SK-N-SH (cell line): ENCODE measurements around the gene HNRNPM. TPM values are rescaled to one million over a fixed set of nuclear protein-coding genes. Genes with fewer than 3 reads are reported as not detected.

Source experiments
- CTCF ChIA-PET: fragments of 300-600, 350-600 bp; formaldehyde crosslinking; extraction: SDS; loops from one replicate; lab custom pipeline; 2021; lab: Yijun Ruan, JAX
- POLR2A ChIA-PET: fragments of 350-600 bp; sonication (Branson Sonifier 250); formaldehyde crosslinking; extraction: SDS; loops from one replicate; lab custom pipeline; 2020; ENCODE audit warnings: antibody characterized with exemption, inconsistent platforms; lab: Yijun Ruan, JAX
- DNase-seq: peaks from one replicate; pipeline ENCODE4 v3.0.0; 2012
- H2AFZ ChIP-seq: fragments of 200-600 bp; sonication (generic); 2 replicates; pipeline ENCODE4 v1.8.1; 2016; ENCODE audit warnings: antibody characterized with exemption, mild to moderate bottlenecking, low read depth
- H3F3A ChIP-seq: fragments of 200-600 bp; sonication (generic); replicated peaks from 2 replicates; pipeline ENCODE3; 2016; ENCODE audit warnings: antibody characterized with exemption, mild to moderate bottlenecking; ENCODE audit not compliant: insufficient read depth
- H3K27ac ChIP-seq, 2 experiments: fragments of 200-500 bp in 1 of 2; fragments of 200-600 bp in 1 of 2; sonication (Bioruptor generic) in 1 of 2; sonication (generic), shearing (Covaris generic) in 1 of 2; 2 replicates each; pipeline versions ENCODE4 v1.5.1 to v1.6.1; 2014 to 2016; ENCODE audit warnings: low read depth in 2 of 2, inconsistent platforms in 1 of 2, low read length in 1 of 2, mild to moderate bottlenecking in 1 of 2, mixed read lengths in 1 of 2
- H3K27me3 ChIP-seq: fragments of 200-600 bp; sonication (generic), shearing (Covaris generic); 2 replicates; pipeline ENCODE4 v1.6.1; 2016; ENCODE audit warnings: mixed run types; ENCODE audit not compliant: insufficient read depth
- H3K36me3 ChIP-seq, 2 experiments: fragments of 200-500 bp in 1 of 2; fragments of 200-600 bp in 1 of 2; sonication (Bioruptor generic) in 1 of 2; sonication (generic) in 1 of 2; replicated peaks in 1 of 2; 2 replicates each; pipeline versions ENCODE3 to v1.5.1; 2014 to 2016; ENCODE audit warnings: low read length in 1 of 2, mild to moderate bottlenecking in 1 of 2; ENCODE audit not compliant: insufficient read depth in 2 of 2, control insufficient read depth in 1 of 2
- H3K4me1 ChIP-seq, 2 experiments: fragments of 200-500 bp in 1 of 2; fragments of 200-600 bp in 1 of 2; sonication (Bioruptor generic) in 1 of 2; sonication (generic), shearing (Covaris generic) in 1 of 2; 2 replicates each; pipeline versions ENCODE4 v1.5.1 to v1.6.1; 2014 to 2016; ENCODE audit warnings: low read depth in 1 of 2, low read length in 1 of 2, mixed run types in 1 of 2; ENCODE audit not compliant: insufficient read depth in 2 of 2, control insufficient read depth in 1 of 2
- H3K4me2 ChIP-seq: fragments of 200-600 bp; sonication (generic), shearing (Covaris generic); 2 replicates; pipeline ENCODE4 v1.6.1; 2017; ENCODE audit warnings: mixed run types
- H3K4me3 ChIP-seq, 2 experiments: fragments of 200-500 bp in 1 of 2; fragments of 200-600 bp in 1 of 2; sonication (Bioruptor generic) in 1 of 2; sonication (generic), shearing (Covaris generic) in 1 of 2; 2 replicates each; pipeline versions ENCODE4 v1.5.1 to v1.8.1; 2014 to 2016; ENCODE audit warnings: low read depth in 2 of 2, inconsistent platforms in 1 of 2, low read length in 1 of 2, mild to moderate bottlenecking in 1 of 2, mixed read lengths in 1 of 2, moderate library complexity in 1 of 2
- H3K79me2 ChIP-seq: fragments of 200-600 bp; sonication (generic); 2 replicates; pipeline ENCODE4 v1.8.1; 2017; ENCODE audit warnings: mild to moderate bottlenecking; ENCODE audit not compliant: insufficient read depth
- H3K9ac ChIP-seq: fragments of 200-600 bp; sonication (generic); 2 replicates; pipeline ENCODE4 v1.6.1; 2017; ENCODE audit warnings: mixed run types
- H3K9me2 ChIP-seq: fragments of 200-600 bp; sonication (generic); 2 replicates; pipeline ENCODE4 v1.6.1; 2017; ENCODE audit warnings: mixed run types
- H3K9me3 ChIP-seq: fragments of 200-600 bp; sonication (generic); 2 replicates; pipeline ENCODE4 v1.6.1; 2017; ENCODE audit warnings: mixed run types, mild to moderate bottlenecking, moderate library complexity
- H4K20me1 ChIP-seq: fragments of 200-600 bp; sonication (generic); 2 replicates; pipeline ENCODE4 v1.6.1; 2017; ENCODE audit warnings: mild to moderate bottlenecking, mixed run types; ENCODE audit not compliant: insufficient read depth
- CHD2 ChIP-seq: fragments of 150-350 bp; IDR thresholded peaks from 2 replicates; pipeline ENCODE4 v1.6.1; 2018; ENCODE audit warnings: low read length; ENCODE audit not compliant: partially characterized antibody
- ELF1 ChIP-seq: IDR thresholded peaks from 2 replicates; pipeline ENCODE4 v1.4.0; 2012
- EP300 ChIP-seq, 2 experiments: IDR thresholded peaks; 2 replicates each; pipeline versions ENCODE4 v1.4.0 to v1.6.1; 2012; ENCODE audit warnings: borderline replicate concordance in 1 of 2, low read depth in 1 of 2, low read length in 1 of 2
- FOXJ3 ChIP-seq: sonication (generic); formaldehyde crosslinking; IDR thresholded peaks from 2 replicates; pipeline ENCODE4 v1.5.1; 2020; ENCODE audit warnings: mild to moderate bottlenecking, missing genetic modification reagents
- FOXM1 ChIP-seq: IDR thresholded peaks from 2 replicates; pipeline ENCODE4 v1.4.0; 2012; ENCODE audit warnings: low read depth, mild to moderate bottlenecking
- GABPA ChIP-seq: IDR thresholded peaks from 2 replicates; pipeline ENCODE4 v1.4.0; 2012; ENCODE audit warnings: low read depth, mild to moderate bottlenecking
- GATA2 ChIP-seq: sonication (generic); formaldehyde crosslinking; IDR thresholded peaks from 2 replicates; pipeline ENCODE4 v1.5.0; 2020; ENCODE audit warnings: mild to moderate bottlenecking, missing genetic modification reagents
- MEF2A ChIP-seq: IDR thresholded peaks from 2 replicates; pipeline ENCODE4 v1.4.0; 2012; ENCODE audit warnings: low read depth, borderline replicate concordance
- MXI1 ChIP-seq: IDR thresholded peaks from 2 replicates; pipeline ENCODE4 v1.6.1; 2012; ENCODE audit warnings: mild to moderate bottlenecking, low read depth, low read length, improper control_type of control experiment
- RFX5 ChIP-seq: IDR thresholded peaks from 2 replicates; pipeline ENCODE4 v1.6.1; 2012; ENCODE audit warnings: mild to moderate bottlenecking, improper control_type of control experiment, low read length
- SIN3A ChIP-seq: IDR thresholded peaks from 2 replicates; pipeline ENCODE4 v1.6.1; 2012; ENCODE audit warnings: low read depth, mild to moderate bottlenecking, low read length, moderate library complexity, borderline replicate concordance
- TAF1 ChIP-seq: IDR thresholded peaks from 2 replicates; pipeline ENCODE4 v1.6.1; 2012; ENCODE audit warnings: low read depth, mild to moderate bottlenecking, low read length, moderate library complexity, borderline replicate concordance
- YY1 ChIP-seq: IDR thresholded peaks from 2 replicates; pipeline ENCODE4 v1.4.0; 2012; ENCODE audit warnings: low read depth, mild to moderate bottlenecking
- WGBS: methylation state at CpG from one replicate; pipeline ENCODE4 v1.1.6; 2017; ENCODE audit warnings: low lambda C conversion rate; 5-methylcytosine and 5-hydroxymethylcytosine counted together
- polyA plus RNA-seq, 3 experiments: library from polyadenylated mRNA; depleted of rRNA; stranded (reverse); fragments of >200 nt; gene quantifications; 2 replicates each; pipeline ENCODE4 v1.2.3, GENCODE V29; 2012
- TF ChIP-seq, protein P1 (sequence below): IDR thresholded peaks from 2 replicates; pipeline ENCODE4 v1.4.0; 2012; ENCODE audit warnings: low read depth, borderline replicate concordance
- TF ChIP-seq, protein P2 (sequence below): IDR thresholded peaks from 2 replicates; pipeline ENCODE4 v1.4.0; 2012; ENCODE audit warnings: low read depth, borderline replicate concordance
- TF ChIP-seq, protein P3 (sequence below): fragments of 150-350 bp; IDR thresholded peaks from 2 replicates; pipeline ENCODE4 v1.6.1; 2017; ENCODE audit warnings: antibody characterized with exemption, low read length, low read depth, borderline replicate concordance
- TF ChIP-seq, protein P4 (sequence below): fragments of 150-350 bp; IDR thresholded peaks from 2 replicates; pipeline ENCODE4 v1.6.1; 2016; ENCODE audit warnings: mild to moderate bottlenecking, low read depth, low read length
- TF ChIP-seq, protein P5 (sequence below): IDR thresholded peaks from 2 replicates; pipeline ENCODE4 v1.6.1; 2012; ENCODE audit warnings: mild to moderate bottlenecking, low read depth, low read length, moderate library complexity

Gene HNRNPM
- polyA plus RNA-seq, 1 of the 3 experiments (the other 2 are of a cell fraction), result 205 TPM

DNA sequence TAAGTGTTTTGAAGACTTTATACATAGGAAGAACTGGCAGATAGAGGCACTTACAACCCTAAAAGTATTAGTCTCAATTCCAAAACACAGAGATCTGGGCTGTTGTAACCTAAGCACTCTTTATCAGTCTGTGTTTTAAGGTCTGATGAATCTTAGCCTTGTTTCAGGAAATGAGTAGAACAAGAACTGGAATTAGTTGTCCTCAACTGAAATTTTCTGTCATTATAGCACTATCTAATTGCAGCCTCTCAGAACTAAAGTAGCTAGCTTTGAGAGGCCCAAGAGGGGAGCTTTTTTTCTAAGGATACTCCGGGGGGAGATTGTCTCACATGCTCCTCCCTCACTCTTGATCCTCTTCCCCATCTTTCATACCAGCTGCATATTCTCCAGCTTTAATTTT is 13.1 kb downstream of the HNRNPM start:
- TF ChIP-seq MEF2A (no peak), GATA2 (no peak), FOXM1 (no peak), TAF1 (no peak), GABPA (no peak), ELF1 (no peak), CHD2 (no peak), EP300 (IDR thresholded peaks at IDR 0.05; ENCODE audit: borderline replicate concordance in 1 of 2, low read depth in 1 of 2, low read length in 1 of 2) (no peak), RFX5 (no peak)
- TF ChIP-seq, protein P1, sequence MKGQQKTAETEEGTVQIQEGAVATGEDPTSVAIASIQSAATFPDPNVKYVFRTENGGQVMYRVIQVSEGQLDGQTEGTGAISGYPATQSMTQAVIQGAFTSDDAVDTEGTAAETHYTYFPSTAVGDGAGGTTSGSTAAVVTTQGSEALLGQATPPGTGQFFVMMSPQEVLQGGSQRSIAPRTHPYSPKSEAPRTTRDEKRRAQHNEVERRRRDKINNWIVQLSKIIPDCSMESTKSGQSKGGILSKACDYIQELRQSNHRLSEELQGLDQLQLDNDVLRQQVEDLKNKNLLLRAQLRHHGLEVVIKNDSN, result no peak
- TF ChIP-seq, protein P2, sequence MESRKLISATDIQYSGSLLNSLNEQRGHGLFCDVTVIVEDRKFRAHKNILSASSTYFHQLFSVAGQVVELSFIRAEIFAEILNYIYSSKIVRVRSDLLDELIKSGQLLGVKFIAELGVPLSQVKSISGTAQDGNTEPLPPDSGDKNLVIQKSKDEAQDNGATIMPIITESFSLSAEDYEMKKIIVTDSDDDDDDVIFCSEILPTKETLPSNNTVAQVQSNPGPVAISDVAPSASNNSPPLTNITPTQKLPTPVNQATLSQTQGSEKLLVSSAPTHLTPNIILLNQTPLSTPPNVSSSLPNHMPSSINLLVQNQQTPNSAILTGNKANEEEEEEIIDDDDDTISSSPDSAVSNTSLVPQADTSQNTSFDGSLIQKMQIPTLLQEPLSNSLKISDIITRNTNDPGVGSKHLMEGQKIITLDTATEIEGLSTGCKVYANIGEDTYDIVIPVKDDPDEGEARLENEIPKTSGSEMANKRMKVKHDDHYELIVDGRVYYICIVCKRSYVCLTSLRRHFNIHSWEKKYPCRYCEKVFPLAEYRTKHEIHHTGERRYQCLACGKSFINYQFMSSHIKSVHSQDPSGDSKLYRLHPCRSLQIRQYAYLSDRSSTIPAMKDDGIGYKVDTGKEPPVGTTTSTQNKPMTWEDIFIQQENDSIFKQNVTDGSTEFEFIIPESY, result no peak
- TF ChIP-seq, all 33 proteins: peak for 0
- peaks cover 19 to 26% of the 10 kb centered on the region in 2 experiments for H3K4me1 ChIP-seq
- H3F3A ChIP-seq, result peaks cover 25% of the 10 kb centered on the region
- H3K4me3 ChIP-seq, result no peak overlapping the region
- H3K4me2 ChIP-seq, result no peak overlapping the region
- H4K20me1 ChIP-seq, result peaks cover 100% of the 10 kb centered on the region
- H3K9ac ChIP-seq, result no peak overlapping the region
- peaks cover 41 to 51% of the 10 kb centered on the region in 2 experiments for H3K36me3 ChIP-seq
- H3K9me3 ChIP-seq, result no peaks in the 10 kb centered on the region
- WGBS, result 86% methylated on average over 1 of the region's 1 CpG
- H3K27ac ChIP-seq, result peak overlapping the region in 1 of 2 experiments; percentile 6; a peak in 2 of 4 replicates
- no peak for DNase-seq
- H3K27me3 ChIP-seq, result no peaks in the 10 kb centered on the region
- ChIA-PET CTCF (interaction anchor here (0.9 to 2.2 kb wide), 4 partner anchors 11 to 104 kb away, joined by 3 to 7 read pairs (median 6); no protein-coding TSS in a partner anchor), POLR2A (interaction anchor here (0.9 to 1.1 kb wide), 2 partner anchors 9 to 13 kb away, joined by 3 to 4 read pairs; partner anchors contain the start of gene HNRNPM)
- H3K9me2 ChIP-seq, result no peaks in the 10 kb centered on the region
- no peak overlapping the region for H2AFZ ChIP-seq
- H3K79me2 ChIP-seq, result peaks cover 100% of the 10 kb centered on the region

DNA sequence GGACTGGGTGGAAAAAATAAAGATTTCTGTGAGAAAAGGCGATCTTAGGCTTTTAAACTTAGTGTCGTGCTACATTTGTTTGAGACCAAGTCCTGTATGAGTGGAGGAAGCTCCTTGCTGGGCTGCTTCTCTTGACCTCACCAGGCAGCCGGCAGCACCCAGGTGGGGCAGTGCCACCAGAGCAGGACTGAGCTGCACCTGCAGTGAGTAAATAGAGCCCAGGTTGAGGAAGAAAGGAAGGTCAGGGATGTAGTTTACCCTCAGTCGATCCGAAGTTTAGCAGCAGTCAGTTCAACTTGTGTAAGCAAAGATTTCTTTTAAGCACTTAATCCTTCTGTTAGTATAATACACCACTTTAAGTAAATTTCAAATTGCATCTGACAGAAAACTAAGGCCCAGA is 13.6 kb downstream of the HNRNPM start:
- CTCF ChIA-PET, result interaction anchor here (1.7 to 2.2 kb wide), 2 partner anchors 12 to 105 kb away, joined by 6 to 7 read pairs; no protein-coding TSS in a partner anchor
- DNase-seq, result no peak
- peaks cover 38 to 57% of the 10 kb centered on the region in 2 experiments for H3K36me3 ChIP-seq
- H3K9me2 ChIP-seq, result no peaks in the 10 kb centered on the region
- no peaks in the 10 kb centered on the region for H3K9me3 ChIP-seq
- no peaks in the 10 kb centered on the region for H3K27me3 ChIP-seq
- POLR2A ChIA-PET, result interaction anchor here (1.1 kb wide), 1 partner anchor 14 kb away, joined by 4 read pairs; the partner anchor contains the start of gene HNRNPM
- H3F3A ChIP-seq, result peaks cover 25% of the 10 kb centered on the region
- no peak overlapping the region for H3K4me2 ChIP-seq
- no peak overlapping the region for H3K4me3 ChIP-seq
- H2AFZ ChIP-seq, result no peak overlapping the region
- H3K27ac ChIP-seq, result peak overlapping the region in 1 of 2 experiments; percentile 6; a peak in 2 of 4 replicates
- peaks cover 100% of the 10 kb centered on the region for H3K79me2 ChIP-seq
- peaks cover 100% of the 10 kb centered on the region for H4K20me1 ChIP-seq
- peaks cover 19 to 26% of the 10 kb centered on the region in 2 experiments for H3K4me1 ChIP-seq
- no peak overlapping the region for H3K9ac ChIP-seq
- WGBS, result 89% methylated on average over 5 of the region's 5 CpGs
- TF ChIP-seq SIN3A (no peak), MEF2A (no peak), FOXM1 (no peak), MXI1 (no peak), GABPA (no peak), TAF1 (no peak), FOXJ3 (CRISPR knock-in tag) (no peak), YY1 (no peak)
- TF ChIP-seq, protein P3, sequence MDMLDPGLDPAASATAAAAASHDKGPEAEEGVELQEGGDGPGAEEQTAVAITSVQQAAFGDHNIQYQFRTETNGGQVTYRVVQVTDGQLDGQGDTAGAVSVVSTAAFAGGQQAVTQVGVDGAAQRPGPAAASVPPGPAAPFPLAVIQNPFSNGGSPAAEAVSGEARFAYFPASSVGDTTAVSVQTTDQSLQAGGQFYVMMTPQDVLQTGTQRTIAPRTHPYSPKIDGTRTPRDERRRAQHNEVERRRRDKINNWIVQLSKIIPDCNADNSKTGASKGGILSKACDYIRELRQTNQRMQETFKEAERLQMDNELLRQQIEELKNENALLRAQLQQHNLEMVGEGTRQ, result no peak
- TF ChIP-seq, protein P4, sequence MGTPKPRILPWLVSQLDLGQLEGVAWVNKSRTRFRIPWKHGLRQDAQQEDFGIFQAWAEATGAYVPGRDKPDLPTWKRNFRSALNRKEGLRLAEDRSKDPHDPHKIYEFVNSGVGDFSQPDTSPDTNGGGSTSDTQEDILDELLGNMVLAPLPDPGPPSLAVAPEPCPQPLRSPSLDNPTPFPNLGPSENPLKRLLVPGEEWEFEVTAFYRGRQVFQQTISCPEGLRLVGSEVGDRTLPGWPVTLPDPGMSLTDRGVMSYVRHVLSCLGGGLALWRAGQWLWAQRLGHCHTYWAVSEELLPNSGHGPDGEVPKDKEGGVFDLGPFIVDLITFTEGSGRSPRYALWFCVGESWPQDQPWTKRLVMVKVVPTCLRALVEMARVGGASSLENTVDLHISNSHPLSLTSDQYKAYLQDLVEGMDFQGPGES, result no peak
- TF ChIP-seq, protein P5, sequence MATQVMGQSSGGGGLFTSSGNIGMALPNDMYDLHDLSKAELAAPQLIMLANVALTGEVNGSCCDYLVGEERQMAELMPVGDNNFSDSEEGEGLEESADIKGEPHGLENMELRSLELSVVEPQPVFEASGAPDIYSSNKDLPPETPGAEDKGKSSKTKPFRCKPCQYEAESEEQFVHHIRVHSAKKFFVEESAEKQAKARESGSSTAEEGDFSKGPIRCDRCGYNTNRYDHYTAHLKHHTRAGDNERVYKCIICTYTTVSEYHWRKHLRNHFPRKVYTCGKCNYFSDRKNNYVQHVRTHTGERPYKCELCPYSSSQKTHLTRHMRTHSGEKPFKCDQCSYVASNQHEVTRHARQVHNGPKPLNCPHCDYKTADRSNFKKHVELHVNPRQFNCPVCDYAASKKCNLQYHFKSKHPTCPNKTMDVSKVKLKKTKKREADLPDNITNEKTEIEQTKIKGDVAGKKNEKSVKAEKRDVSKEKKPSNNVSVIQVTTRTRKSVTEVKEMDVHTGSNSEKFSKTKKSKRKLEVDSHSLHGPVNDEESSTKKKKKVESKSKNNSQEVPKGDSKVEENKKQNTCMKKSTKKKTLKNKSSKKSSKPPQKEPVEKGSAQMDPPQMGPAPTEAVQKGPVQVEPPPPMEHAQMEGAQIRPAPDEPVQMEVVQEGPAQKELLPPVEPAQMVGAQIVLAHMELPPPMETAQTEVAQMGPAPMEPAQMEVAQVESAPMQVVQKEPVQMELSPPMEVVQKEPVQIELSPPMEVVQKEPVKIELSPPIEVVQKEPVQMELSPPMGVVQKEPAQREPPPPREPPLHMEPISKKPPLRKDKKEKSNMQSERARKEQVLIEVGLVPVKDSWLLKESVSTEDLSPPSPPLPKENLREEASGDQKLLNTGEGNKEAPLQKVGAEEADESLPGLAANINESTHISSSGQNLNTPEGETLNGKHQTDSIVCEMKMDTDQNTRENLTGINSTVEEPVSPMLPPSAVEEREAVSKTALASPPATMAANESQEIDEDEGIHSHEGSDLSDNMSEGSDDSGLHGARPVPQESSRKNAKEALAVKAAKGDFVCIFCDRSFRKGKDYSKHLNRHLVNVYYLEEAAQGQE, result no peak
